OCI-LY1 (cell line): ENCODE data around the gene CTNND2.

ENCODE experiments used
- EZH2 ChIP-seq: fragments of 200-600 bp; sonication (generic), shearing (Covaris generic); IDR thresholded peaks from 2 replicates; pipeline ENCODE4 v1.8.0; 2017; ENCODE audit warnings: borderline replicate concordance, mixed run types, mild to moderate bottlenecking, antibody characterized with exemption, low read length, moderate library complexity, mixed read lengths
- TF ChIP-seq, protein P1 (sequence below): fragments of 200-600 bp; sonication (generic), shearing (Covaris generic); IDR thresholded peaks from 2 replicates; pipeline ENCODE4 v1.5.1; 2017; ENCODE audit warnings: mild to moderate bottlenecking, antibody characterized with exemption, low read length, moderate library complexity, mixed read lengths

DNA sequence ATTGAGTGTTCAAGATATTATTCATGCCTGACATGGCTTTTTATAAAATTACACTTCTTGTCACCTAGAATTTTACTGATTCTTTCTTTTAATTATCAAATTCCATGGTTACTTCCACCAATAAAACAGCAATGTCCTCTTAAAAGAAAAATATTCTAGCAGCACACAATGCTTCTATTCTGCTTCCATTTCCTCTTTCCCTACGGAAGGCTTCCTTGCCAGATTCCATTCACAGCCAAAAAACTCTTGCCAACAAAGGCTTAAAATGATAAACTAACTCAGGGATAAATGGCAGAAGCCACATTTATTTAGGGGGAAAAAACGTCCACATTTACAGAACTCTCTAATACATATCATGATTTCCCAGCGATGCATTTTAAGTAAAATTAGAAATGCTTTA is 111.6 kb downstream of the CTNND2 start:
- TF ChIP-seq, protein P1, sequence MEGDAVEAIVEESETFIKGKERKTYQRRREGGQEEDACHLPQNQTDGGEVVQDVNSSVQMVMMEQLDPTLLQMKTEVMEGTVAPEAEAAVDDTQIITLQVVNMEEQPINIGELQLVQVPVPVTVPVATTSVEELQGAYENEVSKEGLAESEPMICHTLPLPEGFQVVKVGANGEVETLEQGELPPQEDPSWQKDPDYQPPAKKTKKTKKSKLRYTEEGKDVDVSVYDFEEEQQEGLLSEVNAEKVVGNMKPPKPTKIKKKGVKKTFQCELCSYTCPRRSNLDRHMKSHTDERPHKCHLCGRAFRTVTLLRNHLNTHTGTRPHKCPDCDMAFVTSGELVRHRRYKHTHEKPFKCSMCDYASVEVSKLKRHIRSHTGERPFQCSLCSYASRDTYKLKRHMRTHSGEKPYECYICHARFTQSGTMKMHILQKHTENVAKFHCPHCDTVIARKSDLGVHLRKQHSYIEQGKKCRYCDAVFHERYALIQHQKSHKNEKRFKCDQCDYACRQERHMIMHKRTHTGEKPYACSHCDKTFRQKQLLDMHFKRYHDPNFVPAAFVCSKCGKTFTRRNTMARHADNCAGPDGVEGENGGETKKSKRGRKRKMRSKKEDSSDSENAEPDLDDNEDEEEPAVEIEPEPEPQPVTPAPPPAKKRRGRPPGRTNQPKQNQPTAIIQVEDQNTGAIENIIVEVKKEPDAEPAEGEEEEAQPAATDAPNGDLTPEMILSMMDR: no peak
- TF ChIP-seq EZH2: no peak
